Gastroesophageal sphincter (tissue), 4 donors: ENCODE results near the gene LRRC3. TPM values are rescaled to one million over a fixed set of nuclear protein-coding genes. Genes with fewer than 3 reads are reported as not detected.
A peak's percentile ranks its signal among the peaks of the same experiment; 100 is the strongest.

ENCODE experiments used
- ATAC-seq: fragments of 150-250 bp; one replicate; pipeline ENCODE4 v1.9.1; 2016; ENCODE audit warnings: mild to moderate bottlenecking, moderate library complexity
- H3K27ac ChIP-seq, 4 donors: fragments of 200-600 bp; sonication (generic) in 3 of 4; 1 replicate in 3 of 4; 2 replicates in 1 of 4; pipeline ENCODE4 v1.5.1; 2016 to 2019
- H3K27me3 ChIP-seq: fragments of 200-600 bp; sonication (generic); one replicate; pipeline ENCODE4 v1.5.1; 2019
- H3K36me3 ChIP-seq, 2 donors: fragments of 200-600 bp; sonication (generic); one replicate each; pipeline ENCODE4 v1.5.1; 2019; ENCODE audit warnings: control low read depth in 1 of 2
- H3K4me1 ChIP-seq, 3 donors: fragments of 200-600 bp; sonication (generic); 1 replicate in 2 of 3; 2 replicates in 1 of 3; pipeline ENCODE4 v1.5.1; 2016 to 2019; ENCODE audit warnings: control low read depth in 2 of 3
- H3K4me3 ChIP-seq, 2 donors: fragments of 200-600 bp; sonication (generic); one replicate each; pipeline ENCODE4 v1.5.1; 2019; ENCODE audit warnings: mild to moderate bottlenecking in 1 of 2, moderate library complexity in 1 of 2
- H3K9me3 ChIP-seq, 3 donors: fragments of 200-600 bp; sonication (generic); one replicate each; pipeline ENCODE4 v1.5.1; 2017 to 2019; ENCODE audit warnings: control low read depth in 2 of 3
- CTCF ChIP-seq, 4 experiments: fragments of 200-600 bp in 2 of 4; fragments of 450-650 bp in 2 of 4; sonication (generic) in 1 of 4; IDR thresholded peaks; one replicate each; pipeline ENCODE4 v1.5.1; 2017 to 2019; ENCODE audit warnings: antibody characterized with exemption in 4 of 4, mild to moderate bottlenecking in 2 of 4, moderate library complexity in 2 of 4
- EP300 ChIP-seq: sonication (generic); formaldehyde crosslinking; IDR thresholded peaks from one replicate; pipeline ENCODE4 v1.6.1; 2017; ENCODE audit warnings: antibody characterized with exemption, mild to moderate bottlenecking
- POLR2A ChIP-seq, 2 donors: fragments of 450-650 bp; IDR thresholded peaks; one replicate each; pipeline ENCODE4 v1.6.1; 2017; ENCODE audit warnings: antibody characterized with exemption in 2 of 2, mild to moderate bottlenecking in 2 of 2, moderate library complexity in 1 of 2
- POLR2AphosphoS5 ChIP-seq: sonication (generic); formaldehyde crosslinking; IDR thresholded peaks from one replicate; pipeline ENCODE4 v1.6.1; 2017; ENCODE audit warnings: antibody characterized with exemption
- WGBS, 2 donors: methylation state at CpG; one replicate each; pipeline ENCODE4 v1.1.5; 2018; ENCODE audit warnings: low coverage in 1 of 2; 5-methylcytosine and 5-hydroxymethylcytosine counted together
- total RNA-seq, 4 donors: library from RNA; depleted of rRNA; stranded (reverse); fragments of >200 nt; gene quantifications; one replicate each; pipeline ENCODE4 v1.1.0, GENCODE V29; 2016

The LRRC3 gene
- total RNA-seq, 4 donors from 2014 or later: 2.7 to 8.3 (median 6.7) TPM

DNA sequence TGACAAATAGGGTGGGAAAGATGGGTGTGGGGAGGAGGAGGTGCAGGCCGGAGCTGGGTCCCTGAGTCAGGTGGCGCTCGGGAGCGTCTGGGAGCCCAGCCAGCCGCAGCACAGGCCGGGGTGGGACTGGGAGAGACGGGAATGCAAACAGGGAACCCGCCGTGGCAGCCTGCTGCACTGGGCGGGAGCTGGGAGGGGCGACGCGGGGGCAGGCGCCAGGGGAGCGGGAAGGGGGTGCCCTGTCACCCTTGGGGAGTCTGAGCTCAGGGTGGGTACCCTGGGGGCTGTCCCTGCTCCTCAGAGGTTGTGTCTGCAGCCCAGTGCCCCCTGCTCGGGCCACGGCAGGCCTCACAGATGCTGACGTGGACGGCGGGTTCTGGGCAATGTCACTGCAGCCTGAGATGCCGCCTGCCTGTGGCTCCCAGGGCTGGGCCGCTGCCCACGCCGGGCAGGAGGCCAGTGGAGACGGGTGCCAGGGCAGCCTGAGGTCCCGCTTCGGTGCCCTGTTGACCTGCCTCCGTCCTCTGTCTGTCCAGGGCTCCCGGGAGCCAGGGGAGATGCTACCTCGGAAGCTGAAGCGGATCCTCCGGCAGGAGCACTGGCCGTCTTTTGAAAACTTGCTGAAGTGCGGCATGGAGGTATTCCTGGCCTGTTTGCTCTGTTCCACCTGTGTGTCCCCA is 16.6 kb upstream of the LRRC3 start:
- Histone ChIP-seq H3K27me3 (peaks cover 17% of the 10 kb centered on the region), H3K36me3 (no peaks in the 10 kb centered on the region), H3K27ac (peak overlapping the region in 3 of 4 donors; percentile 62 to 66 (median 64)), H3K9me3 (no peaks in the 10 kb centered on the region), H3K4me1 (peaks cover 0 to 22% (median 0%) of the 10 kb centered on the region in 3 donors), H3K4me3 (peak overlapping the region in 1 of 2 donors; percentile 40)
- peak; percentile 72 for ATAC-seq
- WGBS, 2 donors: no CpG with 5 or more reads among the region's 34 CpGs
- peak in 1 of 4 experiments; percentile 16 for TF ChIP-seq CTCF (IDR thresholded peaks at IDR 0.05)
- TF ChIP-seq POLR2A (IDR thresholded peaks at IDR 0.05): no peak
- TF ChIP-seq EP300: no peak
- peak; percentile 5 for TF ChIP-seq POLR2AphosphoS5

DNA sequence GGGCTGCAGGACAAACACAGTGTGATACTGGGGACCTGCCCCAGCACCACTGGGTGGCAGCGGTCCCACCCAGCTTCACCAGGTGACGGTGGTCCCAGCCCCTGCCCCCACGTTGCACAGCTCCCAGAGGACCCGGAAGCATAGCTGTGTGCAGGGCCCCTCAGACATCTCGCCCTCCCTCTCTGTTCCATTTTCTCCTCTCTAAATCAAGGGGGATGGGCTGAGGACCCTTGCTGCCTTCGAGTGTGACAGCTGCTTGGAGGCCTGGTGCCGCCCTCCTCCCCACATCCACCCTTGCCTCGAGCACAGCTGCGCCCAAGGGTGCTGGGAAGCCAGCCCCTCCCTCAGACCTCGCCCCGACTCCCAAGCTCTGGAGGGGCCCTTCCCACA is 16.1 kb upstream of the LRRC3 start:
- Histone ChIP-seq H3K4me3 (no peak overlapping the region), H3K27ac (peak overlapping the region in 2 of 4 donors; percentile 62 to 66)
- no peak for ATAC-seq

GRCh38 chr21:44440241-44441040 is 14.9 kb upstream of the LRRC3 start:
- no peak overlapping the region for H3K4me3 ChIP-seq
- 71 to 80% methylated on average over 1 to 6 of the region's 33 CpGs for WGBS, 2 donors
- H3K36me3 ChIP-seq: no peaks in the 10 kb centered on the region
- peaks cover 24% of the 10 kb centered on the region for H3K27me3 ChIP-seq
- no peak for ATAC-seq
- no peak for TF ChIP-seq POLR2A (IDR thresholded peaks at IDR 0.05)
- no peak for TF ChIP-seq POLR2AphosphoS5
- TF ChIP-seq EP300: no peak
- TF ChIP-seq CTCF (IDR thresholded peaks at IDR 0.05): no peak
- peaks cover 0 to 22% (median 0%) of the 10 kb centered on the region in 3 donors for H3K4me1 ChIP-seq
- H3K27ac ChIP-seq: no peak overlapping the region
- H3K9me3 ChIP-seq: peaks cover 0 to 5% (median 0%) of the 10 kb centered on the region in 3 donors

More for the DNA sequence above, 16.1 kb upstream of the LRRC3 start:
- Histone ChIP-seq H3K27me3 (peaks cover 22% of the 10 kb centered on the region), H3K36me3 (no peaks in the 10 kb centered on the region), H3K4me1 (peaks cover 0 to 22% (median 0%) of the 10 kb centered on the region in 3 donors), H3K9me3 (no peaks in the 10 kb centered on the region)
- WGBS, 2 donors: 83% methylated on average over 6 of the region's 11 CpGs; no CpG with 5 or more reads in 1 of the 2 donors
- TF ChIP-seq POLR2AphosphoS5: no peak
- TF ChIP-seq CTCF (IDR thresholded peaks at IDR 0.05): no peak
- TF ChIP-seq EP300: no peak
- no peak for TF ChIP-seq POLR2A (IDR thresholded peaks at IDR 0.05)

DNA sequence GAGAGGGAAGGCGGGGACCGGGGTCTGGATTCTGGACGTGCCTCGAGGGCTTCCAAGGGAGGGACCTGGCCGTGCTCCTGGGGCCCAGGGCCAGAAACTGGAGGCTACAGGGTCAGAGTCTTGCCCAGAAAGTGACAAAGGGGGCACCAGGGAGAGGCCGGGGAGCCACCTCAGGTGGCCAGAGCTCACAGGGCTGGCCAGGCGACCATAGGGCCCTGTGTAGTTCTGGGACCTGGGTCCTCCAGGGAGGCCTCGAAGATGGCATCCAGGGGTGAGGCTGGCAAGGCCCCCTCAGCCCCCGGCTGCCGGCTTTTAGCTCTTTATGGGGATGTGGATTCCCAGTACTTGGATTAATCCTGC is 14.3 kb upstream of the LRRC3 start:
- no peak for TF ChIP-seq POLR2A (IDR thresholded peaks at IDR 0.05)
- no peak for TF ChIP-seq POLR2AphosphoS5
- TF ChIP-seq EP300: no peak
- no peak for TF ChIP-seq CTCF (IDR thresholded peaks at IDR 0.05)
- Histone ChIP-seq H3K36me3 (no peaks in the 10 kb centered on the region), H3K27ac (no peak overlapping the region), H3K4me1 (peaks cover 0 to 22% (median 0%) of the 10 kb centered on the region in 3 donors), H3K9me3 (peaks cover 0 to 5% (median 0%) of the 10 kb centered on the region in 3 donors), H3K4me3 (no peak overlapping the region), H3K27me3 (peaks cover 25% of the 10 kb centered on the region)
- ATAC-seq: no peak
- 65% methylated on average over 7 of the region's 10 CpGs; no CpG with 5 or more reads in 1 of the 2 donors for WGBS, 2 donors
